HG02973 (cell line): ENCODE results near the gene RNF128.
A peak's percentile ranks its signal among the peaks of the same experiment; 100 is the strongest.
"Not testable (repeated sequence)": the region's sequence is repeated elsewhere in the genome, so short reads cannot be mapped to it uniquely, and the experiment has no call there.

Source experiments
- ATAC-seq: cut with Tn5 transposase; IDR thresholded peaks from one replicate; pipeline ENCODE4 v1.9.1; 2021; ENCODE audit warnings: moderate library complexity; ENCODE audit not compliant: unreplicated experiment

Gene RNF128

DNA sequence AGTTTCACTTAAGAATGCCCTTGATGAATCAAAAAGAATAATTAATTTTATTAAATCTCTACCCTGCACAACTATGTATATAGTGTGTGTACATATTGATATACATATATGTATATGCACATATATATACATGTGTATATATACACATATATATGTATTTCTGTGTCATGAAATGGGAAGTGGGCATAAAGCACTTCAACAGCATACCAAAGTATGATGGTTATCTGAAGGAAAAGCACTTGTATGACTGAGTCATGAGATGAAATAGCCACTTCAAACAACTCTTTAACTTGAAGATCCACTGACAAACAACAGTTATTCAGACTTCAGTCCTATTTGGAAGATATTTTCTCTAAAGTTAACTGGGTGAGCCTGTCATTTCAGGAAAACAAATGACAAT lies 16.3 kb downstream of the RNF128 start:
- no peak for ATAC-seq

DNA sequence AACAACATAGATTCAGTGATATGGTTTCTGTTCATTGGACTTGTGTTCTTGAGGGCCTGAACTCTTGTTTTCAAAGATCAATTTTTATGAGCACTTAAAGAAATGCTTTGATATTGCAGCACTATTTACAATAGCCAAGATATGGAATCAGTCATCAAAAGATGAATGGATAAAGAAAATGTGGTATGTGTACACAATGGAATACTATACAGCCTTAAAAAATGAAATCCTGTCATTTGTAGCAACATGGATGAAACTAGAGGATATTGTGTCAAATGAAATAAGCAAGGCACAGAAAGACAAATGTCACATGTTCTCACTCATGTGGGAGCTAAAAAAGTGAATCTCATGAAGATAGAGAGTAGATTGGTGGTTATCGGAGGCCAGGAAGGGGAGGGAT lies 21.9 kb downstream of the RNF128 start:
- ATAC-seq = no peak

DNA sequence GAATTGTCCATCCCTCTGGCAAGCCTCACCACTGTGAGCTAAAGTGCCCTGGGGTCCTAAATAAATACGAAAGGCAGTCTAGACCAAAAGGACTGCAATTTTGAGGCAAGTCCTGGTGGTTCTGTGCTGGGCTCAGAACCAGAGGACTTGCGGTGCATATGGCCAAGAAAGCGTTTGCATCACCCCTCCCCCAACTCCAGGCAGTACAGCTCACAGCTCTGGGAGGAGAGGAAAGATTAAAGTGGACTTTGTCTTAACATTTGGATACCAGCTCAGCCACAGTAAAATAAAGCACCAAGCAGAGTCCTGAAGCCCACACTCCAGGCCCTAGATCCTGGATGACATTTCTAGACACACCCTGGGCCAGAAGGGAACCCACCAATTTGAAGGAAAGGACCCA lies 24.9 kb downstream of the RNF128 start:
- ATAC-seq = no peak

DNA sequence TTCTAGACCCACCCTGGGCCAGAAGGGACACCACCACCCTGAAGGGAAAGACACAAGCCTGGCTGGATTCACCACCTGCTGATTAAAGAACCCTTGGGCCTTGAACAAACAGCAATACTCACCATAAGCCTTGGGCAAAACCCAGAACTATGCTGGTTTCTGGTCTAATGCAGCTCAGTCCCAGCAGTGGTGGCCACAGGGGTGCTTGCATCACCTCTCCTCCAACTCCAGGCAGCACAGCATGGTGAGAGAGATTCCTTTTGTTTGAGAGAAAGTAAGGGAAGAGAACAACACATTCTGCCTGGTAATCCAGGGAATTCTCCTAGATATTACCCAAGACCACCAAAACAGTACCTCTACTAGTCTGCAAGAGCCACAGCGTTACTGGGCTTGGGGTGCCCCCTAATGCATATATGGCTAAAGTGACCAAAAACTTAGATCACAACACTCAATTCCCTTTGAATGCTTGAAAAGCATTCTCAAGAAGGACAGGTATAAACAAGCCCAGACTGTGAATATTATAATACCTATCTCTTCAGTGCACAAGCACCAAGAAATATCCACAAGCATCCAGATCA lies 25.7 kb downstream of the RNF128 start:
- no peak for ATAC-seq

DNA sequence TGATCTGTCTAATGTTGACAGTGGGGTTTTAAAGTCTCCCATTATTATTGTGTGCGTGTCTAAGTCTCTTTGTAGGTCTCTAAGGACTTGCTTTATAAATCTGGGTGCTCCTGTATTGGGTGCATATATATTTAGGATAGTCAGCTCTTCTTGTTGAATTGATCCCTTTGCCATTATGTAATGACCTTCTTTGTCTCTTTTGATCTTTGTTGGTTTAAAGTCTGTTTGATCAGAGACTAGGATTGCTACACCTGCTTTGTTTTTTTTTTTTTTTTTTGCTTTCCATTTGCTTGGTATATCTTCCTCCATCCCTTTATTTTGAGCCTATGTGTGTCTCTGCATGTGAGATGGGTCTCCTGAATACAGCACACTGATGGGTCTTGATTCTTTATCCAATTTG lies 42.8 kb downstream of the RNF128 start:
- ATAC-seq = not testable (repeated sequence)

DNA sequence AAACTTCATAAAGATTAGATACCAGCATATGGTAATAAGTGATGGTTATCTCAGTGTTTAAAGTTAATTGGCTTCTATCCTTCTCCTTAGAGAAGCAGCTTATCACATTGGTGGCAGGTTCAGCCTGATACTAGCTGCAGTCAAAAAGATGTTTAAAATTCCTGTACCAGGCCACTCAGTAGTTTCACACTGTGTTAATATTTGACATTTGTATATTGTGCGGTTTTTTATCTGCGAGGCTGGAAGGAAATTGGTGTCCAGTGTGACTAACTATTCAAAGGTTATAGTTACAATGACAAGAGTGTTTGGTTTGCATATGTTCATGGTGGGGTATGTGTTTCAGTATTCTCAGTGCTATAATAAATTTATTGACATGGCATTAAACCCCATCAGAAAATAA lies 48.5 kb downstream of the RNF128 start:
- ATAC-seq = no peak

DNA sequence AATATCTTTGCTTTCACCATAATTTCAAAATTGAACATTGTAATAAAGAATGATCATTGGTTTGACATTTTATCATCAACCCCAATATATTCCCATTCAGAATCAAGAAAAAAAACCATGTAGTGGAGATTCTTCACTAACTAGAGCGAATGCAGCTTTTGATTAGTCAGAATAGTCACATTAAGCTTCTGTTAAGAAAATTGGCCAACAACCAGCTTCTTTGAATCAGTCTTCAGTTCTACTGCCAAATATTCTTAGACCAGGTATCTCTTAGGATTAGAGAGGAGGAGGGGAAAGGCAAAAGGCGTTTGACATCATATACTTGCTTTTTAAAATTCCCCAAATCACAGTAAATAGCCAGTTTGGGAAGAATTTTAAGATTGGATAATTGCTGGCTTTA lies 53.8 kb downstream of the RNF128 start:
- no peak for ATAC-seq

DNA sequence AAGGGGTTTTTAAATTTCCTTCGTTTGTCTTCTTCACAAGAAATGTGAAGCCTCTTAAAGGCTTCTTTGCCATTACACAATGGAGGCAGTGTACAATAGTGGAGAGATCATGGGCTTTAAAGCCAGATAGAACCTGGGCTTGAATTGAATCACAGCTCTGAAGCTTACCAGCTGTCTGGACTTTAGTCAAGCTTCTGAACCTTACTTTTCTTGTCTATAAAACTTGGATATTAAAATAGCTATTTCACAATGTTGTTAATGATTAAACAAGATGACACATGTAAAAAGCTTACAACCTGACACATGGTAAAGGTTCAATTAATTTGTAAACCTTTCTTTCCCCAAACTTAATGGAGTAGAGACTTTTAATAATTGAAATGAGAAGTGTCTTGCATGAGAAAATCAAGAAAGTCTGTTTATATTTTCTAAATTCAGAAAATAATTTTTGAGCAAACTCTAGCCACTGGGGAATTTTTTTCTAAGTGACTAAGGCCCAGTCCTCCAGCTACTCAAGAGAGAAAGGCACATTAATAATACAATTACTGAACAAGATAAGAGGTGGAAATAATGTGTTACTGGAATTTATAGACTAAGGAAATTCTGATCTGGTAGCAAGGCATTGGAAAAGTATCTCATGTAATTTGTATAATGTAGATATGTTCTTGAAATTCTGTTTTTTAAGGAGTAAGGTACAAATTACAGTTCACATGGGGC lies 54.3 kb downstream of the RNF128 start:
- ATAC-seq = no peak

DNA sequence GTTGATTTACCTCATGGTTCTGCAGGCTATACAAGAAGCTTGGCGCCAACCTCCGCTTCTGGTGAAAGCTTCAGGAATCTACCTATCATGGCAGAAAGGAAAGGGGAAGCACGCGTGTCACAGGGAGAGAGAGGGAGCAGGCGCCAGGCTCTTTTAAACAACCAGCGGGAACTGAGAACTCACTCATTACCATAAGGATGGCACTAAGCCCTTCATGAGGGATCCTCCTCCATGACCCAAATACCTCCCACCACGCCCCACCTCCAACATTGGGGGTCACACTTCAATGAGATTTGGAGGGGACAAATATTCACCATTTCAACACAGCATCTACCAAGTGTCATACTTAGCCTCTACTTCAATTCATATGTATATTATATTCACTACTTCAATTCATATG lies 57.2 kb downstream of the RNF128 start:
- no peak for ATAC-seq

DNA sequence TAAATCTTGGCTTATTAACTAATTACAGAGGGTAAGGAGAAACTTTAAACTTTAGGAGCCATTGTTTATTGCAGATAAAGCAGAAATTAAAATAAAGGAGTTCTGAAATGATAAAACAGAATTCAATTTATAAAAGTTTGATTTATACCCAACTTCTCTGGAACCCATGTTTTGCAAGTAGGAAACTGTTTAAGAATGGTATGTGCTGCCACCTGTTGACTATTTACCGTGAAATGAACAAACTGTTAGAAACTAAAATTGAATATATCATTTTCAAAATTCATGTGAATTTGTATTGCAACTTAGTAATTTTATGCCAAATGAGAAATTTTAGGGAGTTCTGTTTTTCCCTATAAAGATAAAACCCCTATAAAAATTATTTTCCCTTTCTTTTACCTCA lies 65.0 kb downstream of the RNF128 start:
- ATAC-seq = no peak

DNA sequence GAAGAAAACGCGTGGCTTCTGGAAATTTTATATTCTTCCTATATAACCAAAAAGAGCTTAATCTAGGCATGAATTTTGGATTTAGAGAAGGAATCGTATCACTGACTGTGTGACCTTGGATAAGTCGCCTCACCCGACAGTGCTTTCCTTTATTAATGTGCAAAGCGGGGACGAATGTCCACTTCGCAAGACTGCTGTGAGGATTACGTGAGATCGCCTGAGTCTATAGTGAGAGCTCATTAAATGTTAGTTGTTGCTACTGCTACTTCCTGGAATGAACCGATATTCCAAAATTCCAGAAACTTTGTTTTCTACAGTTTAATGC lies 75.5 kb downstream of the RNF128 start:
- peak; percentile 32 for ATAC-seq

DNA sequence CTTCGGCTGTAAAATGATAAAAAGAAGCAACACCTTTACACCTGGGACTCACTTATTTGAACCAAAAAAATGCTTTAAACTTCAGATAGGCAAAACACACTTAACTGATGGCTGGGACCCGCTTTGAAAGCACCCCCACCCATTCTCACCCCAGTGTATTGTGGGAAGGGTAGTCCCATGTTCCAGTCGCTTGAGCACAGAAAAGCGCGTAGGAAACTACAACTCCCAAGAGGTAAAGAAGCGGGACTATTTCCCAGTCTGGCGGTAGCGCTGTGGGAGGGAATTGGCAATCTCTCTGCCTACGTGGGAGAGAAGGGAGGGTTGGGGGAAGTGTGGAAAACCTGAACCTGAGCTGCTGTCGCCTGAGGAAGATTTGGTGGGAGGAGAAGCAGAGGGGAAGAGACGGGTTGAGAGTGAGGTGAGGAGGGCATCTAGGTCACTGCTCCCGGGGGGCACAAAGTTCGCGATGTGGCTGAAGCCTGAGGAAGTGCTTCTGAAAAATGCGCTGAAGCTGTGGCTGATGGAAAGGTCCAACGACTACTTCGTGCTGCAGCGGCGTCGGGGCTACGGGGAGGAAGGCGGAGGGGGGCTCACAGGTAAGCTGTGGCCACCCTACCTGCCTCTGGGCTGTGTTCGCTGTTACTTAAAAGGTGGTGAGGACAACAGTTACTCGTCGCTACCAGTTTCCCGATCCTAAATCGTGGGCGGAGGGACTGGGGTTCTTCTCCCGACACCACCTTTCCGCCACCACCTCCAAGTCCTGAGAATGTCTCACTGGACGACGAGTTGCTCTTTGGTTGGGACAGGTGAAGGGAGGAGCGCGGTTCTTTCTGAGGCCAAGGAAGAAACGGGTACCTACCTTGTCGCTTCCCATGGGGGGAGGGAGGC lies 76.1 kb downstream of the RNF128 start, which contains the start of gene TBC1D8B:
Gene TBC1D8B (plus strand): TSS at position 286 of the 888 bp plus-strand sequence. CDS start 181 bp downstream, at position 467.
- peak; percentile 98 for ATAC-seq

DNA sequence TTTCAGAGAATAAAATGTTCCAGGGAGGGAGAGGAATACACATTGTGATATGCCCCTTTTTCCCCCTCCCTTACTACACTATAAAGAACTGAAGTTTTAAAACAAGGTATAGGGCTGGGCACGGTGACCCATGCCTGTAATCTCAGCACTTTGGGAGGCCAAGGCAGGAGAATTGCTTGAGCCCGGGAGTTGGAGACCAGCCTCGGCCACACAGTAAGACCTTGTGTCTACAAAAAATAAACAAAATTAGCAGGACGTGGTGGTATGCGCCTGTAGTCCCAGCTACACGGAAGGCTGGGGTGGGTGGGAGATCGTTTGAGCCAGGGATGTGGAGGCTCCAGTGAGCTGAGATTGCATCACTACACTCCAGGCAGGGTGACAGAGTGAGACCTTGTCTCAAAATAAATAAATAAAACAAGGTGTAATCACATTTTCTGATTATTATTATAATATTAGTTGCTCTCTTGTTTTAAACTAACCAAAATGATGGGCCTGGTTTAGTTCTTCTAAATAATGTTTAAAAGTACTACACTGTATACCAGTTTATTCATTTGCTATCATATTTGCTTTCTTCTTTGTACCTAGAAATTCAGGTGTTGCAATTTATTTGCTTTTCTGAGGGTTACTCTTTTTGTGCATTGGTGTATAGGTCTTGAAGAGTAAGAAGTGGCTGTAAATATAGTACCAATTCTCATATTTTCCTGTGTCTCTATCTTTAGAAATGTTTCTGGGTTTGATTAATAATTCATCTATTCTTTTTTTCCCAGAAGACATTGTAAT lies 84.8 kb downstream of the RNF128 start:
- ATAC-seq = no peak

DNA sequence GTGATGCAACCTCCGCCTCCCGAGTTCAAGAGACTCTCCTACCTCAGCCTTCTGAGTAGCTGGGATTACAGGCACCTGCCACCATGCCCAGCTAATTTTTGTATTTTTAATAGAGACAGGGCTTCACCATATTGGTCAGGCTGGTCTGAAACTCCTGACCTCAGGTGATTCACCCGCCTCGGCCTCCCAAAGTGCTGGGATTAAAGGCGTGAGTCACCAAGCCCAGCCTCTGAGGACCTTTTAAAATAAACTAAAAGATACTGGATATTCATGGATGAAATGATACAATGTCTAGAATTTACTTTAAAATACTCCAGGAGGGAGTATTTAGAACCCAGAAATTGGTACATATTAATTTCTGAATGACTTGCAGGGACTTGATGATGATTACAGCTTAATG lies 86.4 kb downstream of the RNF128 start:
- not testable (repeated sequence) for ATAC-seq

DNA sequence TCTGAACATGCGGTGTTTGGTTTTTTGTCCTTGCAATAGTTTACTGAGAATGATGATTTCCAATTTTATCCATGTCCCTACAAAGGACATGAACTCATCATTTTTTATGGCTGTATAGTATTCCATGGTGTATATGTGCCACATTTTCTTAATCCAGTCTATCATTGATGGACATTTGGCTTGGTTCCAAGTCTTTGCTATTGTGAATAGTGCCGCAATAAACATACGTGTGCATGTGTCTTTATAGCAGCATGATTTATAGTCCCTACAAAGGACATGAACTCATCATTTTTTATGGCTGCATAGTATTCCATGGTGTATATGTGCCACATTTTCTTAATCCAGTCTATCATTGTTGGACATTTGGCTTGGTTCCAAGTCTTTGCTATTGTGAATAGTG lies 87.6 kb downstream of the RNF128 start:
- not testable (repeated sequence) for ATAC-seq
